Measurements from ENCODE around the gene CD47.

- TF ChIP-seq CTCF (IDR thresholded peaks at IDR 0.05): no peak
- no peak for TF ChIP-seq POLR2A (IDR thresholded peaks at IDR 0.05)
These were observed 82.7 kb downstream of the CD47 start for GRCh38 chr3:108008106-108008505.
